CD4-positive, alpha-beta T cell treated with Interleukin-12 subunit alpha and Interleukin-12 subunit beta, for 1 hour (primary cell): ENCODE data around the gene ACAT2.
"Not testable (repeated sequence)": the region's sequence is repeated elsewhere in the genome, so short reads cannot be mapped to it uniquely, and the experiment has no call there.

ENCODE experiments used
- DNase-seq: peaks from one replicate; pipeline ENCODE4 v3.0.0-alpha.2; 2020

Gene ACAT2

GRCh38 chr6:159732550-159732949, 29.3 kb upstream of the ACAT2 start:
- not testable (repeated sequence) for DNase-seq

GRCh38 chr6:159733395-159733794, 28.4 kb upstream of the ACAT2 start:
- DNase-seq: not testable (repeated sequence)

DNA sequence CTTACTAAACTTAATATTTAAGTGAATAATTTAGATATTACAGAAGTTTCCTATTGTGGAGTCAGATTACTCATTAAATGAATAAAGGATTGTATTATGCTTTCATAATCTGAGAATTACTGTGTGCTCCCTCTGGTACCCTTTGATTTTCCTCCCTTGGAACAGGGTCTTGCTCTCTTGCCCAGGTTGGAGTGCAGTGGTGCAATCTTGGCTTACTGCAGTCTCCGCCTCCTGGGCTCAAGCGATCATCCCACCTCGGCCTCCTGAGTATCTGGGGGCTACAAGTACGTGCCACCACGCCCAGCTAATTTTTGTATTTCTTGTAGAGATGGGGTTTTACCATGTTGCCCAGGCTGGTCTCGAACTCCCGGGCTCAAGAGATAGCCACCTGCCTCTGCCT, 24.9 kb upstream of the ACAT2 start:
- DNase-seq: no peak

- DNase-seq: no peak
Observed at GRCh38 chr6:159739341-159739740, 22.5 kb upstream of the ACAT2 start.

DNA sequence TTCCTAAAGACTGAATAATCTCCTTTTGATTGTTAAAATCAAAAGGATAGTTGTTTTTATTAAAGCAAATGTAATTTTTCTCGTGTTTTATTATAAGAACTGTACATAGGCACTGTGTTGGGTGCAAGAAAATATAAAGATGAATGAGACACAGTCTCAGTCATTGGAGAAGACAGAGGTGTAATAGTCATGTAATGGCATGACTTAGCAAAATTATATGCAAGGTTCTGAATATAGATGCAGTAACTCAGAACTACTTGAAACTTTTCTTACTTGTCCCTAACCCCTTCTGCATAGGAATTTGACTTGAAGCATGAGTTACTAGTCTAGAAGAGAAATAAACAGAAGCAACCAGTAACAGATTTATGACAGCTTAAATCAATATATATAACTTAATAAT, 19.7 kb upstream of the ACAT2 start:
- no peak for DNase-seq

GRCh38 chr6:159745081-159745480, 16.8 kb upstream of the ACAT2 start:
- no peak for DNase-seq

DNA sequence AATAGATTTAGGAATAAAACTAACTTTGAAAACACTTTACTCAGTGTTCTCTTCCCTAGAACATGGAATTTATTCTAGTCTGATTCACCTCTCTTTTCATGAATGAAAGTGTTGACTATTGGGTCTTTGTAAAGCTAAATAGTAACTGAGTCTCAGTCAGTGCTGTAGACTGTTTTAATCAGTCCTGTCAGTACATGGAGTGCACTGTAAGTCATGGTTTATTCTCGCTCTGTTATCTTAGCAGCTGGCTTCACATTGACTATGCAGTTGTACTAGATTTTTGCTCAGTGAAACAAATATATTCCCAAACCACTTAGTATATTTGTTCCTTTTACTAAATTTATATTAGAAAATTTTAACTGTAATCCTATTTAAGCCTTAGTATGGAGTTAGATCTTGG, 15.1 kb upstream of the ACAT2 start:
- no peak for DNase-seq

GRCh38 chr6:159748127-159748526, 13.7 kb upstream of the ACAT2 start:
- not testable (repeated sequence) for DNase-seq

- no peak for DNase-seq
Observed at GRCh38 chr6:159751448-159751847, 10.4 kb upstream of the ACAT2 start.

DNA sequence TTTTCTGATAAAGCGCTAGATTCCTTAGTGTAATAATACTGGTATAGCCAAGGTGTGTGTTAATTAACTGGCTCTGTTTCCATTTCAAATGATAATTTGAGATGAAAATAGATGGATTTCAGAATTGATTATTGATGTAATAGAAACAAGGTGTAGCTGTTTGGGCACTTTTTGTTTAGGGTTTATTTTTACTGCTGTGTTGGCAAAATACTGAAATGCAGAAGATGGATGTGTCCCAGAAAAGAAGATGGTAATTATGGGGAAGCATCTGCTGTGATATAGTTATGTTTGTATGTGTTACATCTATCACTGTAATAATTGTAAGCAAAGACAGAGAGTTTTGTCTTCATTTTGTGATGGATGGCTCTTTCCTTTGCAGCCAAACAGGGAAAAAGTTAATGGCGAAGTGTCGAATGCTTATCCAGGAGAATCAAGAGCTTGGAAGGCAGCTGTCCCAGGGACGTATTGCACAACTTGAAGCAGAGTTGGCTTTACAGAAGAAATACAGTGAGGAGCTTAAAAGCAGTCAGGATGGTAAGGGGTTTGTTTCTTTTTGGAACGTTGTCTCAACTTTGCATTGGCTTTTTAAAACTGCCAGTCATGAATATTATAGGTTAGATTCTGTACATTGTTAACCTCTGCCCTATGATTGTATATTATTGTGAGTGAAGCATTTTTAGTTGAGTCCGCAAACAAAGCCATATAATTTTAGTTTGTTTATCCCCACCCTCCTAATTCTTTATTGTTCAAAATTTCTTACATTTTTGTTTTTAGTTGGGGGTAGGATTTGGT, 8.6 kb upstream of the ACAT2 start:
- no peak for DNase-seq

DNA sequence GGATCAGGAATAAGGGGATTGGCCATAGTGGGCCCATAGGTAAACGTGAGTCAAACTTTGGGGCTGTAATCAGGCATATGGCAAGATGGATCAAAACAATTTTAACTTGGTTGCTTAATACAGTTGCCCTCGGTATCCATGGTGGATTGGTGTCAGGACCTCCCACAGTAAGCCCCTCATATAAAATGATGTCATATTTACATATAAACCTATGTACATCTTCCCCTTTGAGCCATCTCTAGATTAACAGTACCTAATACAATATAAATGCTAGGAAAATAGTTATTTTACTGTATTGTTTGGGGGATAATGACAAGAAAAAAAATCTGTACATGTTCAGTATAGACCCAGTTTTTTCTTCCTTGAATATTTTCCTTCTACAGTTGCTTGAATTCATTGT, 7.4 kb upstream of the ACAT2 start:
- DNase-seq: no peak

- no peak for DNase-seq
Observed at GRCh38 chr6:159754959-159755914, 6.6 kb upstream of the ACAT2 start.

GRCh38 chr6:159756508-159756907, 5.3 kb upstream of the ACAT2 start:
- DNase-seq: no peak

GRCh38 chr6:159758031-159759001, 3.5 kb upstream of the ACAT2 start:
- no peak for DNase-seq

GRCh38 chr6:159759645-159760044, 2.2 kb upstream of the ACAT2 start:
- no peak for DNase-seq

- DNase-seq: no peak
Observed at GRCh38 chr6:159760602-159761057, 1.2 kb upstream of the ACAT2 start.

GRCh38 chr6:159761129-159761872, 544 bp upstream of the ACAT2 start:
- DNase-seq: no peak

GRCh38 chr6:159762681-159763293, 942 bp downstream of the ACAT2 start:
- peak; percentile 60 for DNase-seq

GRCh38 chr6:159766906-159767305, 5.1 kb downstream of the ACAT2 start:
- DNase-seq: no peak

GRCh38 chr6:159769470-159769869, 7.6 kb downstream of the ACAT2 start:
- no peak for DNase-seq

GRCh38 chr6:159772196-159772595, 10.4 kb downstream of the ACAT2 start:
- DNase-seq: no peak
